Eye (tissue), 1 donor: Measurements from ENCODE around the gene RBBP7.
A peak's percentile ranks its signal among the peaks of the same experiment; 100 is the strongest.
"Not testable (repeated sequence)": the region's sequence is repeated elsewhere in the genome, so short reads cannot be mapped to it uniquely, and the experiment has no call there.

Experiments used
- DNase-seq: peaks from one replicate; pipeline ENCODE4 v3.0.0-alpha.2; 2015

The RBBP7 gene

GRCh38 chrX:16862829-16863228, 7.3 kb downstream of the RBBP7 start:
- DNase-seq = no peak

DNA sequence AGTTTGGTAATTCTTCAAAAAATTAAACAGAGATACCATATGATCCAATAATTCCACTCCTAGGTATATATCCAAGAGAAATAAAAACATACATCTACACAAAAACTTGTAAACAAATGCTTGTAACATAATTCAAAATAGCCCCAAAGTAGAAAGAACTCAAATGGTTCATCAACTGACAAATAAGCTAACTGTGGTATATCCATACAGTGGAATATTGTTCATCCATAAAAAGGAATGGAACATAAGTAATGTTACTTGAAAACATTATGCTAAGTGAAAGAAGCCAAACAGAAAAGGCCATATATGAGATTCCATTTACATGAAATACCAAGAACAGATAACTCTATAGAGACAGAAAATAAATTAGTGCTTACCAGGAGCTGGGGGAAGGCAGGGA, 13.4 kb downstream of the RBBP7 start:
- DNase-seq = no peak

DNA sequence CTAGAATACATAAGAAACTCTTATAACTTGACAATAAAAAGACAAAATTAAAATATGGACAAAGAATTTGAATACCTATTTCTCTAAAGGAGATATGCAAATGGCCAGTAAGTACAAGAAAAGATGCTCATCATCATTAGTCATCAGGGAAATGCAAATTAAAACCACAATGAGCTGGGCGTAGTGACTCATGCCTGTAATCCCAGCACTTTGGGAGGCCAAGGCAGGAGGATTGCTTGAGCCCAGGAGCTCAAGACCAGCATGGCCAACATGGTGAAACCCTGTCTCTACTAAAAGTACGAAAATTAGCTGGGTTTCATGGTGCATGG, 14.1 kb downstream of the RBBP7 start:
- DNase-seq = not testable (repeated sequence)

- DNase-seq = no peak
Observed at GRCh38 chrX:16855363-16856075, 14.6 kb downstream of the RBBP7 start.

DNA sequence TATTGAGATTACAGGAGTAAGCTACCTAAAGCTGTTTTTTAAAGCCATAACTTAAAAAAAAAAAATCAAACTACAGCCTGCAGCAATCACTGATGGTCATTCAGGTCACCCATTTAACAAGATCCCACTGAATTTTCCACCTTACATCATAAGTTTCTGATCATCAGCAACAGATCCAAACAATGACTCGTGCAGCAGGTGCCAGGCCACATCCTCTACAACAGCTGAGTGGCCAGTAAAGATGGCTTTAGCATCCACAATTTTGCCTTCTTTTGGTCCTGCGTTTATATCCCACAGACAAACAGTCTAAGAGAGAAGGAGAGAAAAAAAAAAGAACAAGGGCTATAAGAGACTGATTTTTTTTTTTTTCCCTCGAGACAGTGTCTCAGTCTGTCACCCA, 16.6 kb downstream of the RBBP7 start:
- DNase-seq = no peak

- no peak for DNase-seq
Observed at GRCh38 chrX:16852617-16853179, 17.5 kb downstream of the RBBP7 start.

- no peak for DNase-seq
Observed at GRCh38 chrX:16851827-16852226, 18.3 kb downstream of the RBBP7 start.

- no peak for DNase-seq
Observed at GRCh38 chrX:16851421-16851820, 18.7 kb downstream of the RBBP7 start.

DNA sequence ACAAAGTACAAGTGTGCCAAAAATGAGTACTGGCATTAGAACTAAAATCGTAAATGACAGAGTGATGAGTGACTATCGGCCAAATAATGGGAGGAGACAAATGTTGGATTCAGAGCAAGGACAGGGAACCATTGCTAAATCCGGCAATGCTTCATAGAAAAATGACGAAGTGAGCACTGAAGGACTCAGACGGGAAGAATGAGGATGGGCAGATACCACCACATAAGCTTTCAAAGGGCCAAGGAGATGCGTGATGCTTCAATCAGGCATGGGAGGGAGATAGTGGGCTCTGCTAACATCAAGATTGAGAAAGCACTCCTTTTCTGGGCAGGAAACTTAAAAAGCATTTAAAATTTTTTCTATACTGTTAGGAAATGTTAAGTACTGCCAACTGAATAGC, 21.6 kb downstream of the RBBP7 start:
- DNase-seq = no peak

- DNase-seq = no peak
Observed at GRCh38 chrX:16845686-16846085, 24.5 kb downstream of the RBBP7 start.

DNA sequence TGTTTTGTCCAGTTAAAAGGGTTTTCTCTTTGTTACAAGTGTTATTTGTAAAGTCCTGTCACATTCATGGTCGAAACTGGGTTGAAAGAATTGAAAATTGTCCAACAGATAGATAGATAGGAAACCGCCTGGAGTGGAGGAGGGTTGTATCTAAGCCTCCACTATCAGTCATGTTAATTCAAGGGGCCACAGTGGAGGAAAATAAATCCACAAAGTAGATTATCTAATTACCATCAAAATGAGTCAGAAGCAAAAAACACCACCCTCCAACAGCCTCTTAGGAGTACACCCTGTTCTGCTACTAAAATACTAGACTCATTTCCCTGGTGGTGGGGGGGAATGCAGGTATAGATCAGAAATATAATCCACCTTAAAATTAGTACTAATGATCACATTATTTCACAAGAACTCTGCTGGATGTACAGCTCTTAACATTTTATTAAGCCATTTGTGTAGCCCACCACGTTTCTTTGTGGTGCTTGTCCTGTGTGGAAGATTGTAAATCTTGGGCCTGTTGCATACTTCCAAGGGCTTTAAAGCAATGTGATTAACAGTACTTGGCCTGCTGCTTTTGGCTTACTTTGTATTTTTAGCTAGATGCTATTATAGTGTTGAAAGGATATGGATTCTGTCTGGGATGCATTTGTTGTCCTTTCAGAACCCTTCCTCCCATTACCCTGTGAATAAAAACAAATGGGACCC, 26.8 kb downstream of the RBBP7 start:
- DNase-seq = no peak

DNA sequence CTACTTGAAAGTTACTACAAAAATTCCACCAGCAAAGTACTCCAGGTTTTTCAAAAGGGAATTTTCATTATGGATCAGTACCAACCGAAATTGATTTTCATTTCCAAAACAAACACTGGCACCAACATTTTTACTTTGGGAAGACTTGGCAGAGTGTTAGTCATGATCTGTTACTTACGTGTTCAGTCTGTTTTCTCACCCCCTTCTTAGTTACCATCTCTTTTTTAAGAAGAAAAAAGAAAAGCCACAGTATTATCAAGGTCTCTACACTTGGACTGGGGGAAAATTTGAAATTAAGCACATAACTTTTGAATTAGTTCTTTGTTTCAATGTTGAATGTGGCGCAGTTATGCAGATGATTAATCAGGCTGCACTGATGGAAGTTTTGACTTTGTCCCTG, 27.5 kb downstream of the RBBP7 start:
- DNase-seq = no peak

- DNase-seq = no peak
Observed at GRCh38 chrX:16839852-16840460, 30.2 kb downstream of the RBBP7 start.

DNA sequence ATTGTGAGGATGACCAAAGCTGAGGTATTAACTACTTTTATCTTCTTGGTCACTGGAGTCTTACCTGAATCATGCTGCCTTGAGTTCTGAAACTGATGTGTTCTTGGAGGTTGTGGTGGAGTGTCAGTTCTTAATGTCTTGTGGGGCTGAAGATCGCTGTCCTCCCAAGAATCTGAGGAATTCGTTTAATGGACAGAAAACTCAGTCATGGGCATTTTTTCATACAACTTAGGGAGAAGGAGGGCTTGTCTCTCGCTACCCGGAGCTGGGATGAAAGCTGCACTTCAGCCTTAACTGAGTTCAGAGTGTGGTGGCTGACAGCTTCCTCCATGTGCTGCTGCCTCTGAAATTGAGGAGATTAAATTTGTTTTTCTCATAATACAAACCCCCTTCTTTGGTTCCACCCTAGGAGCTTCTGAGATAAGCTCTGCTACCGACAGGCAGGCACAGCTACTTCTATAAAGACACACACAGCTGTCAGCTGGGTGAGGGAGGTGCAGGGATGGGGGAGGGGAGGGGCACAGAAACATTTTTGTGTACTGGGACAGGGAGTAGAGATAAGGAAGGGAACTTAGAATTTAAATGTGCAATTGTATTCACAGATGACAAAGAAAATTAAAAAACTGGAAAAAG, 30.8 kb downstream of the RBBP7 start:
- no peak for DNase-seq

GRCh38 chrX:16838202-16839066, 31.7 kb downstream of the RBBP7 start:
- DNase-seq = peak; percentile 30

DNA sequence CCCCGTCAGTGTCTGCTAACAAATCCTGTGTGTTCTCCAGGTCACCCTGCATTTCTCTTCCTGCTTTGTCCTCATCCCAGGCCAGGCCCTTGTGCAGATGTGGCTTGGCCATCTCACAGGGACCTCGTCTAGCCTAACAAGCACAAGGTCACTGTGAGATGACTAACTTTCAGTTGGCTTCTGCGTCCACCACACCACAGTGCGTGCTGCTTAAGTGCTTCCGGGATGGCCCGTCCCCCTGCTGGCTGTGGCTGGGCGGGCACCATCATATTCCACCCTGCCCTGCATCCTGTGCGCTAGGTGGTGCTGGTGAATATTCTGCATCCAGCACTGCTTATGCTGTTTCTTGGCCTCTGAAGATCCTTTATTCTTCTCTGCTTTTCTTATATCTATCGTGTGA, 33.8 kb downstream of the RBBP7 start:
- no peak for DNase-seq

- DNase-seq = no peak
Observed at GRCh38 chrX:16834806-16835205, 35.4 kb downstream of the RBBP7 start.

DNA sequence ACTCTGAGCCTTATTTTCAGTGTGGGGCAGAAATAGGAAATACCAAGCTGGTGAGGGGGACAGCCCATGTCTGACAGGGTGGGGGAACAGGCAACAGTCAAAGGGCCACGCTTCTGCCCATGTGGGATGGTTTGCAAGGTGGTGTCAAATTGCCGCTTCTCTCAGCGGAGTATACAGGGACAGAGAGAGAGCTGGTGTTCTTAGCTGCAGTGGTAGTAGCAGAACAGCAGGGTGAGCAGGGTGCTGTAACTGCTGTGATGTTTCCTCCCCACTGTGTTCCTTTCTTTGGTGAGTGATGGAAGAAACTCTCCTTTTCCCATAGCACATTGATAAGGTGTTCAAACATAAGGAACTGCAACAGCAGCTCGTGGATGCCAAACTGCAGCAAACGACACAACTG, 37.9 kb downstream of the RBBP7 start:
- DNase-seq = no peak

DNA sequence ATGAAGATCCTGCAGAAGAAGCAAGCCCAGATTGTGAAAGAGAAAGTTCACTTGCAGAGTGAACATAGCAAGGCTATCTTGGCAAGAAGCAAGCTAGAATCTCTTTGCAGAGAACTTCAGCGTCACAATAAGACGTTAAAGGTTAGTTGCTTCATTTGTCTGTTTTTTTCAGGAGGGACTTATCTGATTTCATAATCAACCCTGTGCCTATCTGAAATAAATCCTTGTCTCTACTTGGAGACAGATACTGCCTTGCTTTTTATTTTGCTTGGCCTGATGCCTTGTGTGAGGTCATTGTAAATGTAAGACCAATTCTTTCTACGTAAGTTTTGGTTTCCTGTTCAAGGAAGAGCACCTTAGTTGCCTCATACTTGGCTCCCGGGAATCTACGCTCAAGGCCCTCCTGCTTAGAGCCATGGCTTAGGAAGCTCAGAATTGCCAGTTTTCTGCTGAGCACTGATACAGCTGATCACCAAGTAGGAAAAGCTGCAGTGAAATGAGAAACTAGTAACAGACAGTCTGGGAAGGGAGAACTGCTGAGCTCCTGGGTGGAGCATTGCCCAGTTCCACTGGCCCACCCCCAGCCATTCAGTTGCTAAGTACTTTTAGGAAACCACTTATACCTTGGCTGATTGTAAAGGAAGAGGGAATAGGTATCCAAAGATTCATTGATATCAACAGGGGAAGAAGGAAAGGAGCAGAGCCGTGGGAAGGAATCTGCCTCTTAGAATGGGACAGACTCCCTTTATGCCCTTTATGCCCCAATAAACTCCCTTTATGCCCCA, 41.8 kb downstream of the RBBP7 start:
- DNase-seq = peak; percentile 44

DNA sequence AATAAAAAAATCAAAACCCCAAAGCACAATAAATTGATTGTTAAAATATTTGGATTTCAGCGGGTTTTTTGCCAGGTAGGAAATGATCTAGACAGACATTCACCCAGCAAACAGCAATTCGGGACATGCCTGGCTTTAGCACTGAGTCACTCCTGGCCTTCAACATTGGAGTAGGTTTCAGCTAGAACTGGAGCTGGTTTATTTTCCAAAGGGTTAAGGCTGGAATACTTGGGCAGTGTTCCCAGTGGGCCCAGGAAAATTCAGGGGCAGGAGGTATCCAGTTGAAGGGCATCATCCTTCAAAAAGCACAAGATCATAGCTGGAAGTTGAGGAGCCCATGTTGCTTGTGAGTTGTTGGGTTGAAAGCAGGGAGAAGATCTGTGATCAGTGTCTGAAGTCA, 42.9 kb downstream of the RBBP7 start:
- no peak for DNase-seq

- peak; percentile 64 for DNase-seq
Observed at GRCh38 chrX:16826207-16826606, 44.0 kb downstream of the RBBP7 start.
